Left lung (tissue), 10 donors: ENCODE results near the gene PARD6G. TPM values are rescaled to one million over a fixed set of nuclear protein-coding genes. Genes with fewer than 3 reads are reported as not detected.

Source experiments
- ATAC-seq: fragments of 200-7000 bp; cut with Tn5 transposase; one replicate; pipeline ENCODE4 v1.9.1; 2020; ENCODE audit warnings: moderate library complexity
- DNase-seq, 4 donors: peaks; one replicate each; pipeline ENCODE4 v3.0.0-alpha.2; 2013 to 2020
- H3K27ac ChIP-seq, 2 donors: fragments of 200-600 bp; sonication (generic) in 1 of 2; one replicate each; pipeline versions ENCODE4 v1.5.0 to v1.8.0; 2020 to 2021
- H3K27me3 ChIP-seq, 2 donors: fragments of 200-600 bp; sonication (generic) in 1 of 2; one replicate each; pipeline versions ENCODE4 v1.5.0 to v1.8.0; 2020 to 2021
- H3K36me3 ChIP-seq, 2 donors: fragments of 200-600 bp; sonication (generic) in 1 of 2; one replicate each; pipeline versions ENCODE4 v1.5.0 to v1.8.0; 2020 to 2021
- H3K4me1 ChIP-seq, 2 donors: fragments of 200-600 bp; one replicate each; pipeline ENCODE4 v1.8.0; 2021
- H3K4me3 ChIP-seq, 2 donors: fragments of 200-600 bp; sonication (generic) in 1 of 2; one replicate each; pipeline versions ENCODE4 v1.5.0 to v1.8.0; 2020 to 2021; ENCODE audit warnings: mild to moderate bottlenecking in 1 of 2
- H3K9me3 ChIP-seq, 2 donors: fragments of 200-600 bp; sonication (generic) in 1 of 2; one replicate each; pipeline versions ENCODE4 v1.5.0 to v1.8.0; 2020 to 2021
- CTCF ChIP-seq, 2 donors: fragments of 200-600 bp; sonication (generic) in 1 of 2; IDR thresholded peaks; one replicate each; pipeline versions ENCODE4 v1.5.0 to v1.8.0; 2021; ENCODE audit warnings: antibody characterized with exemption in 2 of 2
- intact Hi-C, 2 donors: fragments of 100-400 bp; cut with DNase I; formaldehyde crosslinking; loops; one replicate each; pipeline versions ENCODE4 v1.11.2 to v1.14.2; 2022
- polyA plus RNA-seq, 6 donors: library from polyadenylated mRNA; unstranded; fragments of 120-200 nt; gene quantifications; one replicate each; pipeline ENCODE4 v1.2.1, GENCODE V29; 2013; ENCODE audit not compliant: insufficient read length in 6 of 6
- total RNA-seq, 2 donors: library from RNA; stranded (reverse); fragmentation: NEBNext Ultra II Directional; extraction: Animal tissue kit (Norgen Biotek cat#: 25700); gene quantifications; one replicate each; pipeline ENCODE4 v1.2.1, GENCODE V29; 2021
- donor health status: DM: no; HTN: yes; CAD: no.
- donor health status: DM: no; HTN: no; CAD: no.

PARD6G gene
- total and polyA plus RNA-seq, 8 donors = 6.9 to 25.2 (median 19.8) TPM

GRCh38 chr18:80180778-80181564, 66.3 kb downstream of the PARD6G start:
- Histone ChIP-seq H3K27ac (no peak overlapping the region), H3K4me3 (no peak overlapping the region), H3K9me3 (no peaks in the 10 kb centered on the region), H3K4me1 (no peaks in the 10 kb centered on the region), H3K36me3 (no peaks in the 10 kb centered on the region), H3K27me3 (no peaks in the 10 kb centered on the region)
- no peak for TF ChIP-seq CTCF (IDR thresholded peaks at IDR 0.05)
- intact Hi-C loops = no loop called here
- DNase-seq (peak in 1 of 4 donors; percentile 64), ATAC-seq (no peak)

GRCh38 chr18:80179857-80180558, 67.3 kb downstream of the PARD6G start:
- ATAC-seq = no peak
- Histone ChIP-seq H3K4me1 (no peaks in the 10 kb centered on the region), H3K36me3 (no peaks in the 10 kb centered on the region), H3K4me3 (no peak overlapping the region), H3K27ac (no peak overlapping the region), H3K9me3 (no peaks in the 10 kb centered on the region), H3K27me3 (no peaks in the 10 kb centered on the region)
- DNase-seq = peak in 1 of 4 donors; percentile 62
- intact Hi-C loops = no loop called here
- TF ChIP-seq CTCF (IDR thresholded peaks at IDR 0.05) = no peak

GRCh38 chr18:80178935-80179818, 68.1 kb downstream of the PARD6G start:
- Histone ChIP-seq H3K4me1 (no peaks in the 10 kb centered on the region), H3K4me3 (no peak overlapping the region)
- intact Hi-C loops = no loop called here

GRCh38 chr18:80177128-80177527, 70.2 kb downstream of the PARD6G start:
- peaks cover 0 to 4% of the 10 kb centered on the region in 2 donors for H3K27me3 ChIP-seq
- no peak for DNase-seq
- ATAC-seq = no peak
- TF ChIP-seq CTCF (IDR thresholded peaks at IDR 0.05) = no peak
- H3K4me1 ChIP-seq = no peaks in the 10 kb centered on the region
- no peak overlapping the region for H3K4me3 ChIP-seq
- H3K9me3 ChIP-seq = no peaks in the 10 kb centered on the region
- no peak overlapping the region for H3K27ac ChIP-seq
- intact Hi-C loops = no loop called here
- H3K36me3 ChIP-seq = no peaks in the 10 kb centered on the region

More at GRCh38 chr18:80178935-80179818, 68.1 kb downstream of the PARD6G start:
- Histone ChIP-seq H3K9me3 (no peaks in the 10 kb centered on the region), H3K27me3 (no peaks in the 10 kb centered on the region), H3K27ac (no peak overlapping the region), H3K36me3 (no peaks in the 10 kb centered on the region)
- ATAC-seq (no peak), DNase-seq (no peak)
- TF ChIP-seq CTCF (IDR thresholded peaks at IDR 0.05) = no peak
